Suprapubic skin (tissue), 3 donors: Measurements from ENCODE around the gene SOCS4.

Source experiments
- EP300 ChIP-seq: sonication (generic); formaldehyde crosslinking; IDR thresholded peaks from one replicate; pipeline ENCODE4 v1.6.1; 2017; ENCODE audit warnings: antibody characterized with exemption
- TF ChIP-seq, protein P1 (sequence below), 2 donors: fragments of 200-600 bp in 1 of 2; fragments of 450-650 bp in 1 of 2; sonication (generic) in 1 of 2; IDR thresholded peaks; one replicate each; pipeline ENCODE4 v1.5.1; 2016 to 2019; ENCODE audit warnings: antibody characterized with exemption in 2 of 2, mild to moderate bottlenecking in 1 of 2, moderate library complexity in 1 of 2

DNA sequence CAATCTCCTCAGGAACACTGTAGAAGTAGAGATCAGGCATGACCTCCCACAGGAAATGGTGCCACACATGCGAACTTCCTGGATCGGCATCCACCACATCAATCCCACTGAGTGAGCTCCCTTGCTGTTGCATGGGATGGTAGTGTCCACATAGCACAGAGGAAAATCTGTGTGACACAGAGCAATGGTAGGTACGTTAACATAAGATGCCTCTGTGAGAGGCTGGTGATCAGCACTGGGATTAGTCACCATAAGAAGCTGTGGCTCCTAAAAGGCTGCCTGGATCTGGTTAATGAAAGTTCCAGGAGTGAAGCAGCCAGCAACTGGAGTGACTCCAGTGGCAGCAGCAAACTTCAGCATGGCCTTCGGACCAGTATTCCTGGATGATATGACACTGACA is 22.0 kb upstream of the SOCS4 start:
- TF ChIP-seq, protein P1, sequence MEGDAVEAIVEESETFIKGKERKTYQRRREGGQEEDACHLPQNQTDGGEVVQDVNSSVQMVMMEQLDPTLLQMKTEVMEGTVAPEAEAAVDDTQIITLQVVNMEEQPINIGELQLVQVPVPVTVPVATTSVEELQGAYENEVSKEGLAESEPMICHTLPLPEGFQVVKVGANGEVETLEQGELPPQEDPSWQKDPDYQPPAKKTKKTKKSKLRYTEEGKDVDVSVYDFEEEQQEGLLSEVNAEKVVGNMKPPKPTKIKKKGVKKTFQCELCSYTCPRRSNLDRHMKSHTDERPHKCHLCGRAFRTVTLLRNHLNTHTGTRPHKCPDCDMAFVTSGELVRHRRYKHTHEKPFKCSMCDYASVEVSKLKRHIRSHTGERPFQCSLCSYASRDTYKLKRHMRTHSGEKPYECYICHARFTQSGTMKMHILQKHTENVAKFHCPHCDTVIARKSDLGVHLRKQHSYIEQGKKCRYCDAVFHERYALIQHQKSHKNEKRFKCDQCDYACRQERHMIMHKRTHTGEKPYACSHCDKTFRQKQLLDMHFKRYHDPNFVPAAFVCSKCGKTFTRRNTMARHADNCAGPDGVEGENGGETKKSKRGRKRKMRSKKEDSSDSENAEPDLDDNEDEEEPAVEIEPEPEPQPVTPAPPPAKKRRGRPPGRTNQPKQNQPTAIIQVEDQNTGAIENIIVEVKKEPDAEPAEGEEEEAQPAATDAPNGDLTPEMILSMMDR (IDR thresholded peaks at IDR 0.05) = no peak
- no peak for TF ChIP-seq EP300
